NCI-H446 treated with DMSO at 0.1 percent for 48 hours (cell line): ENCODE data around the gene C6orf47.

Source experiments
- DNase-seq: peaks from one replicate; lab custom pipeline; 2025; lab: John Stamatoyannopoulos, UW

C6orf47 gene

GRCh38 chr6:31661262-31662123, 915 bp upstream of the C6orf47 start:
- DNase-seq: no peak

- DNase-seq: no peak
These were observed 763 bp downstream of the C6orf47 start for GRCh38 chr6:31659649-31660380.

- no peak for DNase-seq
These were observed 1.5 kb downstream of the C6orf47 start for GRCh38 chr6:31658983-31659648.

- DNase-seq: no peak
These were observed 2.4 kb downstream of the C6orf47 start for GRCh38 chr6:31658158-31658688.

- DNase-seq: no peak
These were observed 3.0 kb downstream of the C6orf47 start for GRCh38 chr6:31657406-31658157.

DNA sequence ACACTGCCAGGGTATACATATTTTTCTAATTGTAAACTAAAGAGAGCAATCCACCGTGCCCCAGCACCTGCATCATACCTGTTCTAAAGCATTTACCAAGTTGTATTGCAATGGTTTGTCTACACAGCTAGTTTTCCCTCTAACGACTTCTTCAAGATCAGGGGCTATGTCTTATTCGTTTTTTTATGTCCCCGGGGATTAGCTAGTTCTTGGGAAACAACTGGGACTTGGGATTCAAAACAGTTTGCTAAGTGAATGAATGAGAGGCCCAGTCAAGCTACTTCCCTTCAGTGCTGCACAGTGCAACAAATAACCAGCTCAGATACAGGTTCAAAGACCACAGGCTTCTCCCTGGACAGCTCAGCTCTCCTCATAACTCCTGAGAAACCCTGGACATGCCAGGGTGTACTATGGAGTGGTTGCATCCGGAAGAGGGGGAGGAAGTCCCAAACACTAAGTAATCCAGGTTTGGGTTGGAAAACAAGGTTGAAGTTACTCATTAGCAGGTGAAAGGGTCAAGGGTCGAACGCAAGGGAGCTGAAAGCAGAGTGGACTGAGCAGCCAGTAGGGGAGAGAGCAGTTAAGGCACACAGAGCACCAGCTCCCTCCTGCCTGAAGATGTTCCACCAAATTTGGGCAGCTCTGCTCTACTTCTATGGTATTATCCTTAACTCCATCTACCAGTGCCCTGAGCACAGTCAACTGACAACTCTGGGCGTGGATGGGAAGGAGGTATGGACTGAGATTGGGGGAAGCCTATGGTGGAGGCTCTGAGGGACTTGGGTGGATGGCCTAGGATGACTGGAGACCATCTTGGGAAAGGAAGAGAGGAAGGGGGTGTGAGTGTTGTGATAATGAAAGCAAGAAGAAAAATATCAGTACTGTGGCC, 5.0 kb downstream of the C6orf47 start, which contains the start of gene APOM:
APOM (plus strand) TSS at position 546 of the 889 bp plus-strand sequence; CDS start at position 619, 73 bp downstream.
- DNase-seq: no peak

DNA sequence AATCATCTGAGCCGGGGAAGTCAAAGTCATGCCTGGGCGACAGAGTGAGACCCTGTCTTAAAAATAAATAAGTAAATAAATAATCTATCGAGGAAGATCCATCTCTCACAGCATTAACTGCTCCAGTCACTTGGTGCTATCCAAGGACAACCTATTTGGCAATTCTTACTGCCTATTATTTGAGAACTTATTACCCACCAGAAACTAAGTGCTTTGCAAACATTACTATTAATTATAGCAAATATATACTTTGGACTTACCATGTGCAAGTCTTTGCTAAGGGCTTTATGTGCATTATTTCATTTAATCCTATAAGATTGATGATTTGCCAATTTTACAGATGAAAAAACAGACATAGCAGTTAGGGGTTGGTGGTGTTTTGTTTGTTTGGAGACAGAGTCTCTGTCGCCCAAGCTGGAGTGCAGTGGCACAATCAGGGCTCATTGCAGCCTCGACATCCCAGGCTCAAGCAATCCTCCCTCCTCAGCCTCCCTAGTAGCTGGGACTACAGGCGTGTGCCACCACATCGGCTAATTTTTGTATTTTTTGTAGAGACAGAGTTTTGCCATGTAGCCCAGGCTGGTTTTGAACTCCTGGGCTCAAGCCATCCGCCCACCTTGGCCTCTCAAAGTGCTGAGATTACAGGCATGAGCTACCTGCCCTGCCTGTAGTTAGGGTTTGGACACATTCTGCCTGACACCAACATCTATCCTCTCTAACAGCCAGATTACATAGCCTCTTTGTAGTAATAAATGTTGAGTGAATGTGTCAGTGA, 5.8 kb downstream of the C6orf47 start:
- DNase-seq: no peak

DNA sequence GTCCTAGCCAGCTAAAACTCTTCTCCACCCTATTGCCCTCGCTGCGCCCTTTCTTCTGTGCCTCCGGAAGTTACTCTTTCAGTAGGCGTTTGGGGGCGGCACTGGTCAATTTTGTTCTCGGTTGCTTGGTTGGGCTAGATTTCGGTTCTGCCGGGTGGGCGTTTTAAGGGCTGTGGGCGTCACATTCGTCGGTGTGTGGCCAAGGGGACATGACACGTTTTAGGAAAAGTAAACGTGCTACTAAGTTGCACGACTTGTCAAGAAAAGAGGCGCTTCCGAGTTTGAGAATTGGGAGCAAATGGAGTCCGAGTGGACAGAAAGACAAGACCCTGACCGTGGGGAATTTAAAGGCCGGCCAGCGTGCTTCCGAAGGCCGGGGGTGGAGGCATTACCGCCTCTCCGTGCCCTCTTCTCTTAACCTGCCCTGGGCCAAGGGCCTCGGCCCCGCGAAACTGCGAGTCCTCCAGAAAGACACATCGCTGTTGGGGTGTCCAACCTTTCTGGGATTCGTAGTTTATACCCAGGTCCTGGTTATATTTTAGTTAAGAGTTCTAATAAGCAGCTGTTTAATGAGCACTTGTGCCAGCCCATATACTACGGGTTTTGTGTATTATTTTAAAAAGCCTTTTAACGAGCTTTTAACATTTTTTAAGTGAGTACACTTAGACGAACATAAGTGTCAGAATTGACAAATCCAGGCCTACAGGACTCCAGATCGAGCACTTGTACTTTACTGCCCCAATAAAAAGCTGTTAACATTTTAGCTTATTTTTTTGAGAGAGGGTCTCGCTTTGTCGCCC, 7.5 kb downstream of the C6orf47 start:
- DNase-seq: peak; percentile 97

- DNase-seq: peak; percentile 67
These were observed 8.9 kb downstream of the C6orf47 start for GRCh38 chr6:31651602-31652191.

GRCh38 chr6:31645325-31645724, 15.3 kb downstream of the C6orf47 start:
- no peak for DNase-seq

DNA sequence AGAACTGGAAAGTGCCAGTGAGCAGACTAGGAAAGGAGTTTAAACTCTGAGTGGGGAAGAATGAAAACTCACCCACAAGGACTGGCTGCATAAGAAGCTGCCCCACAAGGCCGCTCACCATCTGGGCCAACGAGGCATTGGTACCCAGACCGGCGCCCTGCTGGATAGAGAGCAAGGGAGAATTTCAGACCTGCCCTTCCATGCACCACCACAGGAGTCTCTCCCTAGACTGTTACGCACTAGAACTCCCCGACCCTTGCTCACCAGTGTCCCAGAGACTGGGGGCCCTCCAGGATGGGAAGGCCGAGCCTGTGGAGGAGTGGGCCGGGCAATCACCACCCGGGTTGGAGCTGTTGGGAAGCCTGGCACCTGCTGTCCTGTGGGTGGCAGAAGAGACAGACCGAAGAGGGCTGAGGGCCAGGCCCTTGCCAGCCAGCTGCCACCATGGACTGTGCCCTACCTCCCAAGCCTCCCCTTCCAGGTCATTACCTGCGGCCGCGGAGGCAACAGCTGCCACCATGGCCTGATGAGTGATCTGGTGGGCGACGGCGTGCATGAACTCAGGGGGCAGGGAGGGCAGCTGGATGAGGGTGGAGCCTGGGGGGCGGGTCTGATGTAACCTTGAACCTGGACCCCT, 16.6 kb downstream of the C6orf47 start:
- no peak for DNase-seq

DNA sequence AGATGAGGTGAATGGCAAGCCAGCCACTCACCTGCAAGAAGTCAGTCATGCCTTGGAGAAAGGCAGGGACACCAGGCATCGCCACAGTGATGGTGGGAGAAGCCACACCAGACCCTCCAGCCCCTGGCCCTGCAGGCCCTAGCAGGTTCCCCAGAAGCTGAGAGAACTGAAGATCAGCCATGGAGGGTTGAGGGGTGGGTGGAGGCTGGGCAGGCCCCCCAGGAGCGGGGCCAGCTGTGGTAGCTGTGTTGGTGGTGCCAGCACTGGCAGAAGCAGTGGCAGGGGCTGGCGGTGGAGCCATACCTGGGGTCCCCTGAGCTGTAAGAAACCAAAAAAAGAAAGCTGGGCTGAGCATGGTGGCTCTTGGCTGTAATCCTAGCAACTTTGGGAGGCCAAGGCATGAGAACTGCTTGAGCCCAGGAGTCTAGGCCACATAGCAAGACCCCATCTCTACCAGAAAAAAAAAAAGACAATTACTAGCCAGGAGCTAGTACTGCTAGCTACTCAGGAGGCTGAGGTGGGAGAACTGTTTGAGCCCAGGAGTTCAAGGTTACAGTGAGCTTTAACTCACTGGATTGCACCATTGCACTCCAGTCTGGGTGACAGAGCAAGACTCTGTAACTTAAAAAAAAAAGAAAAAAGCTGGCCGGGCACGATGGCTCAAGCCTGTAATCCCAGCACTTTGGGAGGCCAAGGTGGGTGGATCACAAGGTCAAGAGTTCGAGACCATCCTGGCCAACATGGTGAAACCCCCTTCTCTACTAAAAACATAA, 17.6 kb downstream of the C6orf47 start:
- no peak for DNase-seq

DNA sequence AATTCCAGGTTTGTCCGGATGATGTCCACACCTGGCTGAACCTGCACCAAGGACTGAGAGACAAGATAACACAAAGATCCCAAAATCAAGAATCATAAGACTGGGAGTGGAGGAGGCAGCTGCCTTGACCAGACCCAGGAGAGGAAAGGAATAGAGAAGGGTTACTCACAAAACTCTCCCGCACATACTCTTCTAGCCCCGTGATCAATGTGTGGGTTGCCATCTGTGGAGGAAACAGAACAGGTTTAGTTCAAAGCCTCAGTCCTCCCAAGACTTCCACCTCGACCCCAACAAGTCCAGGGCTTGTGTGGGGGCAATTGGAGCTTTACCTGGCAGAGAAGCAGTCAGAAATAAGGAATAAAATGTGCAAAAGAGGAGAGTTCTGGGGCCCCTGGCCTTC, 19.2 kb downstream of the C6orf47 start:
- DNase-seq: no peak

- no peak for DNase-seq
These were observed 20.0 kb downstream of the C6orf47 start for GRCh38 chr6:31640612-31641011.

DNA sequence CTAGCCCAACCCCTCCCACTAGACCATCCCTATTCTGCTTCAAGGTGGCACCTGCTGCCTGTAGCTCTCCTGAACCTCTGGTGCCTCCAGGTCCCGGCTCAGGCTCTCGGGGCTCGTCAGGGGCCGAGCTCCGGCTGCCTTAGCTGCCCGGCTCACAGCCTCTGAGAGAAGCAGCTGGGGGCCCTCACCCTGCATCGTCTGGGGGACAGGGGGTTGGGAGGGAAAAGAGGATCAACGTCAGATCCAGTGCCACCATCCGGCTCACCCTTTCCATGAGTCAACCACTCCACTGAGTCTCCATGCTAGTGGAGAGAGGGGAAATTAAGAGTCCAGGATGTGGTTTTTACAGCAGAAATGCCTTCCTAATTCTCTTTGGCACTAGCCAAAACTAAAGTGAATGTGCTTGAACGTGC, 21.1 kb downstream of the C6orf47 start:
- no peak for DNase-seq

GRCh38 chr6:31639043-31639442, 21.5 kb downstream of the C6orf47 start:
- DNase-seq: no peak
